NCI-H2029 (cell line): ENCODE measurements around the gene PRSS48.
A peak's percentile ranks its signal among the peaks of the same experiment; 100 is the strongest.
"Not testable (repeated sequence)": the region's sequence is repeated elsewhere in the genome, so short reads cannot be mapped to it uniquely, and the experiment has no call there.

Source experiments
- DNase-seq: peaks from one replicate; lab custom pipeline; 2025; lab: John Stamatoyannopoulos, UW

The PRSS48 gene

GRCh38 chr4:151276787-151277562, at the start of gene PRSS48:
Gene PRSS48 (plus strand): TSS chr4:151277161. CDS start chr4:151277173, 12 bp downstream.
- peak; percentile 16 for DNase-seq

GRCh38 chr4:151227172-151227571, 49.8 kb upstream of the PRSS48 start:
- no peak for DNase-seq

GRCh38 chr4:151227731-151228130, 49.2 kb upstream of the PRSS48 start:
- no peak for DNase-seq

- DNase-seq: no peak
These were observed 48.5 kb upstream of the PRSS48 start for GRCh38 chr4:151228189-151229119.

GRCh38 chr4:151231915-151232595, 44.9 kb upstream of the PRSS48 start:
- DNase-seq: no peak

- DNase-seq: no peak
These were observed 43.4 kb upstream of the PRSS48 start for GRCh38 chr4:151233600-151233999.

GRCh38 chr4:151235373-151235772, 41.6 kb upstream of the PRSS48 start:
- DNase-seq: not testable (repeated sequence)

GRCh38 chr4:151236036-151236435, 40.9 kb upstream of the PRSS48 start:
- no peak for DNase-seq

GRCh38 chr4:151238477-151238876, 38.5 kb upstream of the PRSS48 start:
- no peak for DNase-seq

- DNase-seq: no peak
These were observed 37.4 kb upstream of the PRSS48 start for GRCh38 chr4:151239608-151240007.

- no peak for DNase-seq
These were observed 34.7 kb upstream of the PRSS48 start for GRCh38 chr4:151242305-151242704.

- no peak for DNase-seq
These were observed 30.2 kb upstream of the PRSS48 start for GRCh38 chr4:151246742-151247141.

- no peak for DNase-seq
These were observed 29.6 kb upstream of the PRSS48 start for GRCh38 chr4:151247395-151247794.

GRCh38 chr4:151248519-151248918, 28.4 kb upstream of the PRSS48 start:
- no peak for DNase-seq

- no peak for DNase-seq
These were observed 26.3 kb upstream of the PRSS48 start for GRCh38 chr4:151250706-151251105.

GRCh38 chr4:151251603-151252304, 25.2 kb upstream of the PRSS48 start:
- DNase-seq: peak; percentile 76

- DNase-seq: not testable (repeated sequence)
These were observed 21.7 kb upstream of the PRSS48 start for GRCh38 chr4:151255226-151255625.

- DNase-seq: not testable (repeated sequence)
These were observed 21.3 kb upstream of the PRSS48 start for GRCh38 chr4:151255680-151256079.

GRCh38 chr4:151256134-151256533, 20.8 kb upstream of the PRSS48 start:
- no peak for DNase-seq

- no peak for DNase-seq
These were observed 19.3 kb upstream of the PRSS48 start for GRCh38 chr4:151257704-151258103.

GRCh38 chr4:151259752-151260151, 17.2 kb upstream of the PRSS48 start:
- DNase-seq: no peak

GRCh38 chr4:151260526-151260925, 16.4 kb upstream of the PRSS48 start:
- no peak for DNase-seq
